Measurements from ENCODE around the gene BANF2. TPM values are rescaled to one million over a fixed set of nuclear protein-coding genes. Genes with fewer than 3 reads are reported as not detected.
A peak's percentile ranks its signal among the peaks of the same experiment; 100 is the strongest.

The BANF2 gene
- total RNA-seq, 3 donors from 2014 or later, result not detected

DNA sequence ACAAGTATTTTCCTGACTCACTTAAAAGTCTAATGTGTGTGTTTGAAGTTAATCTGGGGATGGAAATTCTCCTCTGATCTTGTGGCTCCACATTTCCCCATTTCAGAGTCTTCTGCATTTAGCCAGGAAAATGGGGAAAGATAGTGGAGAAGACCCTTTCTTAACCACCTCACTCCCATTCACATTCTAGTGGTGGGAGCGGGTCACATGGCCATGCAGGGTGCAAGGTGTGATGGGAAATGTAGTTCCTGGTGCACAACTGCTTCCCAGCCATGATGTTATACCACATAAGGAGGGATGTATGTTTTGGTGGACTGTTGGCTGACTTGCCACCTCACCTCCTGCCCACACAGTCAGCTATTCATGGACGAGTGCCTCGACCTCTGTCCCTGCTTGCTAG is 61.8 kb downstream of the BANF2 start:
- no peak overlapping the region for H3K27ac ChIP-seq
- no peak overlapping the region for H3K4me3 ChIP-seq
- TF ChIP-seq POLR2A (IDR thresholded peaks at IDR 0.05), result no peak
- TF ChIP-seq, protein P1, sequence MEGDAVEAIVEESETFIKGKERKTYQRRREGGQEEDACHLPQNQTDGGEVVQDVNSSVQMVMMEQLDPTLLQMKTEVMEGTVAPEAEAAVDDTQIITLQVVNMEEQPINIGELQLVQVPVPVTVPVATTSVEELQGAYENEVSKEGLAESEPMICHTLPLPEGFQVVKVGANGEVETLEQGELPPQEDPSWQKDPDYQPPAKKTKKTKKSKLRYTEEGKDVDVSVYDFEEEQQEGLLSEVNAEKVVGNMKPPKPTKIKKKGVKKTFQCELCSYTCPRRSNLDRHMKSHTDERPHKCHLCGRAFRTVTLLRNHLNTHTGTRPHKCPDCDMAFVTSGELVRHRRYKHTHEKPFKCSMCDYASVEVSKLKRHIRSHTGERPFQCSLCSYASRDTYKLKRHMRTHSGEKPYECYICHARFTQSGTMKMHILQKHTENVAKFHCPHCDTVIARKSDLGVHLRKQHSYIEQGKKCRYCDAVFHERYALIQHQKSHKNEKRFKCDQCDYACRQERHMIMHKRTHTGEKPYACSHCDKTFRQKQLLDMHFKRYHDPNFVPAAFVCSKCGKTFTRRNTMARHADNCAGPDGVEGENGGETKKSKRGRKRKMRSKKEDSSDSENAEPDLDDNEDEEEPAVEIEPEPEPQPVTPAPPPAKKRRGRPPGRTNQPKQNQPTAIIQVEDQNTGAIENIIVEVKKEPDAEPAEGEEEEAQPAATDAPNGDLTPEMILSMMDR (IDR thresholded peaks at IDR 0.05), result no peak
- TF ChIP-seq POLR2AphosphoS5 (IDR thresholded peaks at IDR 0.05), result no peak
- no peaks in the 10 kb centered on the region for H3K4me1 ChIP-seq
- H3K36me3 ChIP-seq, result no peaks in the 10 kb centered on the region
- no peaks in the 10 kb centered on the region for H3K27me3 ChIP-seq
- DNase-seq (ENCODE audit: low spot score in 2 of 2), result no peak
- H3K9me3 ChIP-seq, result peaks cover 14 to 22% of the 10 kb centered on the region in 2 donors
- intact Hi-C loops (cut with DNase I; ENCODE audit: low total_unique reads), result no loop called here

DNA sequence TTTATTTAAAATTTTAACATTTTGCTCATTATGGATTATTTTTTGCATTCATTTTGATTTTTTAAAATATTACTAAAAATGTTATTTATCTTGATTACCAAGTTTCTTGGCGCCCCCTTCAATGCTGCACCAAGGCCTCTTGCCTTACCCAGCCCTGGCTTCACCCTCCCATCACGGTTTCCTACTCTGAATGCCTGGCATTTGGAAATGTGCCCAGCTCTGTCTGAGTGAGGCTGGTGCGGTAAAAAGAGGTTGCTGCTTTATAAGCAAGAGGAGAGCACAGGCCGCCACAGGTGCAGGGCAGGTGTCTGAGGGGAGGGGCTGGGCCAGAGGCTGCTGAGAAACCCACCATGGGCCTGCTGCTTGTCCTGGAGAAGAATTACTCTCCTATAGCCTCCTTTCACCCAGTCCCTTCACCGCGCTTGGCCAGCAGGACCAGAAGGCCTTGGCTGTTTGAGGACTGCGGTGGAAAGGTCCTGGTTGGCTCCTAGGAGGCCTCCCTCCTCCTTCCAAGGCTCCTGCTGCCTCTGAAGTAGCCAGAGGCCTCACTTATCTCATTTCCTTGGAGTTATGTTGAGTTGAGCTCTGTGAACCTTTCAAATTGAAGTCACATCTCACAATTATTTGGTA is 62.6 kb downstream of the BANF2 start:
- Histone ChIP-seq H3K4me1 (no peaks in the 10 kb centered on the region), H3K27ac (peak overlapping the region in 1 of 2 donors; percentile 64), H3K36me3 (no peaks in the 10 kb centered on the region), H3K27me3 (no peaks in the 10 kb centered on the region), H3K9me3 (peaks cover 14 to 22% of the 10 kb centered on the region in 2 donors), H3K4me3 (no peak overlapping the region)
- DNase-seq (ENCODE audit: low spot score in 2 of 2), result peak in 1 of 2 donors; percentile 32
- intact Hi-C loops (cut with DNase I; ENCODE audit: low total_unique reads), result no loop called here
- TF ChIP-seq, protein P1 (IDR thresholded peaks at IDR 0.05), result no peak
- TF ChIP-seq POLR2AphosphoS5 (IDR thresholded peaks at IDR 0.05) (no peak), POLR2A (IDR thresholded peaks at IDR 0.05) (no peak)

DNA sequence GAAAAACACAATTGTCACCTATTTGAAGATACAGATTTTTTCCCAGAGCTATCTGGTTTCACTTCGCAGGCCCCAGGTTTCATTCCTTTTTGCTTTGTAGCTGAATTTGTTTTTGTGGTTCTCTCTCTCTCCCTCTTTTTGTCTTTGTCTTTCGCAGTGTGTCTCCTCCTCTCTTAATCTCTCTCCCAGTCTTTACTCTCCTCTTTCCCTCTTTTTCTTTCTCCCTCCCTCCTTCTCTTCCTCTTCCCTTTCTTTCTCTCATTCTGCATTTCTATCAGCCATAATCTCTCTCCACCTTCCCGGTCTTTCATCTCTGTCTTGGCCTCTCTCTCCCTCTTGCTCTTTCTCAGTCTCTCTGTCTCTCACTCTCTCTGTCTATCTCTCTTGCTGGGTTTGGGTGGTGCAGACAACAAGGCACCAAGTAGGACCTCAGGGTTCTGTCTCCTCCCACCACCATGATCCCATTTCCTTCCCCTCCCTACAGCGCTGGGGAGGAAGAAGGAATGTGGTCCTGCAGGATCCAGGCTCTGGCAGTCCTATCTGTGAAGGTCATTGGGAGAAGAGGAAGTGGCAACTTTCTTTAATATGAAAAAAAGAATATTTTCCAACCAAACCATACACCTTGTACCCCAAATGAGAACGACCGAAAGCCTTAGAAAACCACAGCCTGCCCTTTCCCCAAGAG is 63.2 kb downstream of the BANF2 start:
- H3K9me3 ChIP-seq, result peaks cover 9 to 17% of the 10 kb centered on the region in 2 donors
- peak in 1 of 2 donors; percentile 26 for DNase-seq (ENCODE audit: low spot score in 2 of 2)
- H3K27ac ChIP-seq, result peak overlapping the region in 1 of 2 donors; percentile 64
- H3K27me3 ChIP-seq, result no peaks in the 10 kb centered on the region
- H3K36me3 ChIP-seq, result no peaks in the 10 kb centered on the region
- H3K4me3 ChIP-seq, result no peak overlapping the region
- no peaks in the 10 kb centered on the region for H3K4me1 ChIP-seq
- intact Hi-C loops (cut with DNase I; ENCODE audit: low total_unique reads), result no loop called here
- TF ChIP-seq, protein P1 (IDR thresholded peaks at IDR 0.05), result no peak
- no peak for TF ChIP-seq POLR2AphosphoS5 (IDR thresholded peaks at IDR 0.05)
- no peak for TF ChIP-seq POLR2A (IDR thresholded peaks at IDR 0.05)

DNA sequence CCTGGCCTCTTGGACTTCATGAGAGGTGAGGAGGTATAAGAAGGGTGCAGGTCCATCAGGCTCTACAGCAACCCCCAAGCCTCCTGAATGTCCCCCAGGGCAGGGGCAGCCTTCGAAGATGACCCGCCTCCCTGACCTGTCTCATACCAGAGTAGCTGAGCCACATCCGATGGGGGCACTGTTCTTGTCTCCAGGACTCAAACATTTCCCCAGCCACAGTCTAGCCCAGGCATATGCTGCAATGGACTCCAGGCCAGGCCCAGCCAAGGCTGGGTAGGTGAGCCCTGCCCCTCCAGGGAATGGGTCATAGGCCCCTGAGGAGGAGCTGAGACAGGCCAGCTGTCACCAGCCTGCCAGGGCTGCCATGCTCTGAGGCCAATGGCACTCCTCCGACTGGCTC is 65.3 kb downstream of the BANF2 start:
- intact Hi-C loops (cut with DNase I; ENCODE audit: low total_unique reads), result no loop called here
- Histone ChIP-seq H3K36me3 (no peaks in the 10 kb centered on the region), H3K4me3 (no peak overlapping the region), H3K9me3 (no peaks in the 10 kb centered on the region), H3K27me3 (no peaks in the 10 kb centered on the region), H3K27ac (no peak overlapping the region), H3K4me1 (no peaks in the 10 kb centered on the region)
- TF ChIP-seq, protein P1 (IDR thresholded peaks at IDR 0.05), result no peak
- TF ChIP-seq POLR2A (IDR thresholded peaks at IDR 0.05), result no peak
- DNase-seq (ENCODE audit: low spot score in 2 of 2), result no peak

DNA sequence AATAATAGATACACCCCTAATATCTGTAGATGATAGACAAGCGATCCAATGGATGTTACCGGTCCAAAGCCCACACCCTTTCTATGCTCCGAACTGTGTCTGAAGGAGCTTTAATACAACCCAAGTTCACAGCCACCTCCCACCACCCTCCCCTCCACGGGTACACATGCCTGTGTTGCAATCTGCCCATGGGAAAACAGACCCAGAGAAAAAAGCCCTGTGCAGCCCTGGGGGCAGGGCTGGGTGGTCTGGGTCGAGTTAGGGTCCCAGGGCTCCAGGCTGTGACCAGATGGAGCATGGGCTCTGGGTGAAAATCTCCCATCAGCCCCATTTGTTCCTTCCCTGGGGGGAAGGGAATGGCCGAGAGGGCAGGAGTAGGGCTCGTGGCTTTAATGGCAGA is 65.8 kb downstream of the BANF2 start:
- intact Hi-C loops (cut with DNase I; ENCODE audit: low total_unique reads), result no loop called here
- no peak for TF ChIP-seq POLR2A (IDR thresholded peaks at IDR 0.05)
- TF ChIP-seq, protein P1 (IDR thresholded peaks at IDR 0.05), result no peak
- H3K4me3 ChIP-seq, result no peak overlapping the region

More for the DNA sequence above, 65.8 kb downstream of the BANF2 start:
- Histone ChIP-seq H3K36me3 (no peaks in the 10 kb centered on the region), H3K4me1 (no peaks in the 10 kb centered on the region), H3K27ac (no peak overlapping the region), H3K27me3 (no peaks in the 10 kb centered on the region), H3K9me3 (no peaks in the 10 kb centered on the region)
- DNase-seq (ENCODE audit: low spot score in 2 of 2), result no peak
